Spleen (tissue), 11 donors: ENCODE data around the gene RAB8B. TPM values are rescaled to one million over a fixed set of nuclear protein-coding genes. Genes with fewer than 3 reads are reported as not detected.
A peak's percentile ranks its signal among the peaks of the same experiment; 100 is the strongest.

Source experiments
- DNase-seq: peaks from one replicate; pipeline ENCODE4 v3.0.0-alpha.2; 2020
- H3K27ac ChIP-seq, 8 donors: fragments of 200-600 bp; sonication (generic) in 7 of 8; 1 replicate in 4 of 8; 2 replicates in 4 of 8; pipeline versions ENCODE4 v1.5.0 to v1.8.0; 2016 to 2021; ENCODE audit warnings: inconsistent platforms in 4 of 8, mild to moderate bottlenecking in 4 of 8, moderate library complexity in 1 of 8
- H3K27me3 ChIP-seq, 7 donors: fragments of 200-600 bp; sonication (generic) in 6 of 7; replicated peaks in 1 of 7; 1 replicate in 4 of 7; 2 replicates in 3 of 7; pipeline versions ENCODE4 v1.5.0 to v1.8.0; 2016 to 2021; ENCODE audit warnings: inconsistent platforms in 3 of 7, mild to moderate bottlenecking in 1 of 7
- H3K36me3 ChIP-seq, 6 donors: fragments of 200-600 bp; sonication (generic) in 5 of 6; 1 replicate in 4 of 6; 2 replicates in 2 of 6; pipeline versions ENCODE4 v1.5.0 to v1.8.0; 2016 to 2021; ENCODE audit warnings: inconsistent platforms in 2 of 6
- H3K4me1 ChIP-seq, 6 donors: fragments of 200-600 bp; sonication (generic) in 5 of 6; 1 replicate in 3 of 6; 2 replicates in 3 of 6; pipeline versions ENCODE4 v1.5.0 to v1.8.0; 2016 to 2021; ENCODE audit warnings: inconsistent platforms in 3 of 6
- H3K4me3 ChIP-seq, 8 donors: fragments of 200-600 bp; sonication (generic) in 7 of 8; 1 replicate in 4 of 8; 2 replicates in 4 of 8; pipeline versions ENCODE4 v1.5.0 to v1.8.0; 2016 to 2021; ENCODE audit warnings: inconsistent platforms in 4 of 8, mild to moderate bottlenecking in 4 of 8, moderate library complexity in 2 of 8
- H3K9me3 ChIP-seq, 8 donors: fragments of 200-600 bp; sonication (generic) in 7 of 8; 1 replicate in 4 of 8; 2 replicates in 4 of 8; pipeline versions ENCODE4 v1.5.0 to v1.8.0; 2016 to 2021; ENCODE audit warnings: inconsistent platforms in 4 of 8
- CTCF ChIP-seq, 11 experiments: fragments of 200-600 bp in 7 of 11; fragments of 450-650 bp in 4 of 11; sonication (generic) in 4 of 11; IDR thresholded peaks in 8 of 11; conservative IDR thresholded peaks in 3 of 11; 1 replicate in 7 of 11; 2 replicates in 4 of 11; pipeline versions ENCODE4 v1.4.0 to v1.8.0; 2016 to 2021; ENCODE audit warnings: antibody characterized with exemption in 11 of 11, inconsistent platforms in 4 of 11, mild to moderate bottlenecking in 1 of 11
- POLR2A ChIP-seq, 3 donors: fragments of 450-650 bp; IDR thresholded peaks; one replicate each; pipeline ENCODE4 v1.5.1; 2017; ENCODE audit warnings: antibody characterized with exemption in 3 of 3, mild to moderate bottlenecking in 1 of 3
- POLR2AphosphoS5 ChIP-seq, 3 donors: sonication (generic); formaldehyde crosslinking; IDR thresholded peaks; one replicate each; pipeline ENCODE4 v1.5.1; 2017; ENCODE audit warnings: antibody characterized with exemption in 3 of 3
- WGBS, 5 donors: extraction: QIAGEN DNeasy Blood & Tissue Kit in 3 of 5; methylation state at CpG; one replicate each; pipeline versions ENCODE4 v1.1.5 to v1.1.7; 2013 to 2018; 5-methylcytosine and 5-hydroxymethylcytosine counted together
- intact Hi-C: fragments of 100-400 bp; cut with DNase I; formaldehyde crosslinking; loops from one replicate; pipeline ENCODE4 v1.15.0; 2023; ENCODE audit warnings: low total_unique reads
- polyA plus RNA-seq, 3 donors: library from polyadenylated mRNA; stranded (reverse); fragments of 200-250 nt; gene quantifications; one replicate each; pipeline ENCODE4 v1.2.1, GENCODE V29; 2013
- total RNA-seq, 7 donors: library from RNA; depleted of rRNA in 3 of 7; stranded (reverse); fragments of >200 nt in 3 of 7; fragmentation: NEBNext Ultra II Directional in 4 of 7; extraction: Animal tissue kit (Norgen Biotek cat#: 25700) in 4 of 7; gene quantifications; one replicate each; pipeline versions ENCODE4 v1.1.0 to v1.2.1, GENCODE V29; 2016 to 2021
- donor health status: healthy with polysubstance abuse.
- donor health status: DM: no; HTN: no; CAD: no; lungs with moderate emphysema.
- donor health status: DM: no; HTN: no; CAD: no.
- donor health status: Bipolar disorder and iron deficiency.
- donor health status: healthy.
- donor health status: DM: no; HTN: no; CAD: no.
- donor health status: DM: yes; HTN: yes; CAD: no.

Gene RAB8B
- total and polyA plus RNA-seq, 10 donors = 18.9 to 96.4 (median 64.2) TPM

- Histone ChIP-seq H3K36me3 (peaks cover 0 to 17% (median 0%) of the 10 kb centered on the region in 6 donors), H3K4me3 (no peak overlapping the region), H3K27ac (peak overlapping the region in 4 of 8 donors; percentile 0 to 95 (median 43)), H3K27me3 (no peaks in the 10 kb centered on the region), H3K4me1 (peaks cover 31 to 100% (median 93%) of the 10 kb centered on the region in 6 donors), H3K9me3 (no peaks in the 10 kb centered on the region)
- 89 to 97% (median 92%) methylated on average over 1 of the region's 1 CpG for WGBS, 5 donors
- TF ChIP-seq CTCF (IDR thresholded peaks at IDR 0.05 in 8 of 11, conservative IDR thresholded peaks at IDR 0.05 in 3 of 11) (no peak), POLR2AphosphoS5 (IDR thresholded peaks at IDR 0.05) (no peak), POLR2A (IDR thresholded peaks at IDR 0.05) (no peak)
- intact Hi-C loops = no loop called here
- DNase-seq = no peak
Observed at GRCh38 chr15:63197626-63198025, 8.2 kb downstream of the RAB8B start.

- Histone ChIP-seq H3K36me3 (peaks cover 0 to 17% (median 0%) of the 10 kb centered on the region in 6 donors), H3K9me3 (no peaks in the 10 kb centered on the region), H3K27me3 (no peaks in the 10 kb centered on the region), H3K4me1 (peaks cover 25 to 100% (median 93%) of the 10 kb centered on the region in 6 donors), H3K4me3 (no peak overlapping the region), H3K27ac (peak overlapping the region in 4 of 8 donors; percentile 0 to 95 (median 43))
- no peak for DNase-seq
- TF ChIP-seq POLR2A (IDR thresholded peaks at IDR 0.05) (no peak), POLR2AphosphoS5 (IDR thresholded peaks at IDR 0.05) (no peak), CTCF (IDR thresholded peaks at IDR 0.05 in 8 of 11, conservative IDR thresholded peaks at IDR 0.05 in 3 of 11) (no peak)
- intact Hi-C loops = no loop called here
- WGBS, 5 donors = 43 to 69% (median 61%) methylated on average over 8 of the region's 8 CpGs
Observed at GRCh38 chr15:63198371-63199250, 9.2 kb downstream of the RAB8B start.

- TF ChIP-seq POLR2AphosphoS5 (IDR thresholded peaks at IDR 0.05) (no peak), CTCF (IDR thresholded peaks at IDR 0.05 in 8 of 11, conservative IDR thresholded peaks at IDR 0.05 in 3 of 11) (no peak), POLR2A (IDR thresholded peaks at IDR 0.05) (no peak)
- WGBS, 5 donors = 80 to 88% (median 84%) methylated on average over 5 of the region's 5 CpGs
- H3K36me3 ChIP-seq = peaks cover 0 to 17% (median 0%) of the 10 kb centered on the region in 6 donors
- intact Hi-C loops = no loop called here
- H3K27ac ChIP-seq = peak overlapping the region in 1 of 8 donors; percentile 9
- H3K27me3 ChIP-seq = no peaks in the 10 kb centered on the region
- no peak for DNase-seq
- H3K4me1 ChIP-seq = peaks cover 17 to 100% (median 92%) of the 10 kb centered on the region in 6 donors
- no peaks in the 10 kb centered on the region for H3K9me3 ChIP-seq
- H3K4me3 ChIP-seq = no peak overlapping the region
Observed at GRCh38 chr15:63200464-63201249, 11.3 kb downstream of the RAB8B start.
